Measurements from ENCODE around the gene DNM3. TPM values are rescaled to one million over a fixed set of nuclear protein-coding genes. Genes with fewer than 3 reads are reported as not detected.

DNM3 gene
- total and polyA plus RNA-seq, 2 donors (not counting 3 experiments of a cell fraction or from before 2014, with no cell fraction given) = 1.4 to 2.5 TPM

- Histone ChIP-seq H3K9me3 (replicated peaks; ENCODE audit: control insufficient read depth, insufficient read depth, low read length) (no peaks in the 10 kb centered on the region), H3K27me3 (ENCODE audit: control insufficient read depth in 2 of 2, insufficient read depth in 2 of 2, low read length in 2 of 2) (no peaks in the 10 kb centered on the region), H3K79me2 (ENCODE audit: control insufficient read depth, insufficient read depth, low read length) (no peaks in the 10 kb centered on the region), H3K4me1 (ENCODE audit: control insufficient read depth, extremely low read depth, insufficient read depth, low read length) (no peaks in the 10 kb centered on the region), H3K4me2 (ENCODE audit: insufficient read depth, low read length) (no peak overlapping the region), H3K9ac (replicated peaks; ENCODE audit: extremely low read depth, insufficient read depth, low read length) (no peak overlapping the region), H2AFZ (ENCODE audit: low read depth, low read length) (no peak overlapping the region), H3K9me1 (replicated peaks; ENCODE audit: control insufficient read depth, extremely low read depth, insufficient read depth, low read length) (no peaks in the 10 kb centered on the region), H3K36me3 (ENCODE audit: control insufficient read depth in 2 of 2, extremely low read depth in 1 of 2, insufficient read depth in 2 of 2, low read length in 2 of 2) (no peaks in the 10 kb centered on the region), H3K4me3 (replicated peaks in 1 of 3; ENCODE audit: insufficient read depth in 1 of 3, low read depth in 1 of 3, low read length in 3 of 3) (no peak overlapping the region), H4K20me1 (replicated peaks; ENCODE audit: control insufficient read depth, extremely low read depth, insufficient read depth, low read length) (no peaks in the 10 kb centered on the region), H3K27ac (ENCODE audit: insufficient read depth, low read depth, low read length) (no peak overlapping the region)
- ChIA-PET CTCF (no interaction called here), POLR2A (no interaction called here)
- dilution Hi-C loops (cut with MboI; ENCODE audit: extremely low pct_ligation_motif_present, low sequenced_read_pairs) (no loop called here), intact Hi-C loops (cut with micrococcal nuclease) (loop anchor here (2.0 kb wide), 1 partner anchor 85 kb away; no protein-coding TSS in a partner anchor)
- FAIRE-seq (no peak), DNase-seq (ENCODE audit: low read depth, low spot score) (no peak)
- no TSS peak for BruUV-seq (replicated peaks)
- TF ChIP-seq EZH2 (IDR thresholded peaks at IDR 0.05; ENCODE audit: borderline replicate concordance, low read depth, low read length, severe bottlenecking) (no peak), MYC (IDR thresholded peaks at IDR 0.05; ENCODE audit: low read depth, low read length) (no peak), CTCF (IDR thresholded peaks at IDR 0.05; ENCODE audit: extremely low read depth in 1 of 2, insufficient read depth in 1 of 2, low read depth in 1 of 2, low read length in 2 of 2) (no peak), JUN (IDR thresholded peaks at IDR 0.05; ENCODE audit: borderline replicate concordance, insufficient read depth, insufficient read length, low read depth) (no peak), FOS (IDR thresholded peaks at IDR 0.05; ENCODE audit: borderline replicate concordance, insufficient read depth, low read length) (no peak), POLR2AphosphoS5 (IDR thresholded peaks at IDR 0.05; ENCODE audit: insufficient read depth, low read depth, low read length) (no peak), GATA2 (IDR thresholded peaks at IDR 0.05; ENCODE audit: insufficient read depth, insufficient read length, low read depth, low read length) (no peak), MAX (IDR thresholded peaks at IDR 0.05; ENCODE audit: insufficient read depth, insufficient read length) (no peak), POLR2A (IDR thresholded peaks at IDR 0.05; ENCODE audit: low read depth, low read length) (no peak)
These were observed 247.0 kb downstream of the DNM3 start for GRCh38 chr1:172088256-172088655.
